ENCODE data around the gene IDH2. TPM values are rescaled to one million over a fixed set of nuclear protein-coding genes. Genes with fewer than 3 reads are reported as not detected.

Gene IDH2
- total and polyA plus RNA-seq, 3 donors from 2014 or later, result 13.1 to 23.5 (median 17.7) TPM

DNA sequence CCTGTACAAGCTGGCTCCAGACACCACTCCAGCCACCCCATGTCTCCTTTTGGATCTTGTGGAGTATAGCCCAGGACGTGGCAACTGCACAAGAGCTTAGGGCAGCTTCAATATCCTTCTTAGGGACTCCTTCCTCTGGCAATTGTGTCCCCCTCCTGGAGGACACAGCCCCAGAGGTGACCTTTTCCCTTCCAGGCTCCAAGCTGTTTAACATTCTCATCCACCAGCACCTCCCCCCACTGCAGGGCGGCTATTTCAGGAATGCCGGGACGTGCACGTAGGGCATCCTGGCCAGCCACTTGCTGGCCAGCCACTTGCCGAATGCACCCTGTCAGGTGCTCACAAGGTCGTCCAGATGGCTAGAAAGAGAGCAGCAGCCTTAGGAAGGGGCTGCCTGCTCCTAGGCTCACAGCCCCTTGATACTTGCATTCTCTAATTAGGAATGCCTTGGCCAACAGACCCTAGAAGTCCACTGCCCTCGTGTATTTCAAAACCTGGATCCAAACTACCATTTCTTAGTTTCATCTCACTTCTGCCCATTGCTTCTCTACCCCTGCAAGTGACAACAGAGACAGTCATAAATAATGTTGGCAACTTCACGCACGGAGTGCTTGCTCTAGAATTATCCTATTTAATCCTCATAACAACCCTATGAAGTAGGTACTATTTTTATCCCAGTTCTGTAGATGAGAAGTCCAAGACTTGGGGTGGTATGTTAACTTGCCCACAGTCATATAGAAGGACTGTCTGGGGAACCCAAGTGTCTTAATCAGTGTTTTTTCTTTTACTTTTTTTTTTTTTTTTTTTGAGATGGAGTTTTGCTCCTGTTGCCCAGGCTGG lies 24.5 kb upstream of the IDH2 start:
- TF ChIP-seq POLR2A (IDR thresholded peaks at IDR 0.05) (no peak), CTCF (IDR thresholded peaks at IDR 0.05) (no peak)
- Histone ChIP-seq H3K36me3 (ENCODE audit: low read depth, missing control alignments) (no peaks in the 10 kb centered on the region), H3K27me3 (no peaks in the 10 kb centered on the region), H3K4me1 (no peaks in the 10 kb centered on the region), H3K4me3 (no peak overlapping the region), H3K9me3 (no peaks in the 10 kb centered on the region), H3K27ac (no peak overlapping the region)
- 48 to 51% methylated on average over 10 of the region's 10 CpGs for WGBS, 2 donors
- no peak for DNase-seq
- intact Hi-C loops (cut with DNase I; ENCODE audit: low total_unique reads), result no loop called here

- H3K4me3 ChIP-seq, result no peak overlapping the region
- H3K4me1 ChIP-seq, result no peaks in the 10 kb centered on the region
- WGBS, 2 donors, result 85 to 89% methylated on average over 6 of the region's 6 CpGs
- H3K27ac ChIP-seq, result no peak overlapping the region
- H3K36me3 ChIP-seq (ENCODE audit: low read depth, missing control alignments), result no peaks in the 10 kb centered on the region
- no peaks in the 10 kb centered on the region for H3K9me3 ChIP-seq
- no peak for TF ChIP-seq POLR2A (IDR thresholded peaks at IDR 0.05)
- TF ChIP-seq CTCF (IDR thresholded peaks at IDR 0.05), result no peak
- intact Hi-C loops (cut with DNase I; ENCODE audit: low total_unique reads), result no loop called here
- no peak for DNase-seq
- H3K27me3 ChIP-seq, result no peaks in the 10 kb centered on the region
Measured at GRCh38 chr15:90126022-90126421, 23.8 kb upstream of the IDH2 start.

GRCh38 chr15:90124507-90124906 lies 22.2 kb upstream of the IDH2 start:
- intact Hi-C loops (cut with DNase I; ENCODE audit: low total_unique reads), result no loop called here
- TF ChIP-seq CTCF (IDR thresholded peaks at IDR 0.05), result no peak
- TF ChIP-seq POLR2A (IDR thresholded peaks at IDR 0.05), result no peak
- Histone ChIP-seq H3K9me3 (no peaks in the 10 kb centered on the region), H3K4me1 (no peaks in the 10 kb centered on the region), H3K36me3 (ENCODE audit: low read depth, missing control alignments) (no peaks in the 10 kb centered on the region), H3K27me3 (no peaks in the 10 kb centered on the region), H3K4me3 (no peak overlapping the region), H3K27ac (no peak overlapping the region)
- no peak for DNase-seq

GRCh38 chr15:90121086-90121485 lies 18.8 kb upstream of the IDH2 start:
- no peak overlapping the region for H3K27ac ChIP-seq
- no peak for TF ChIP-seq CTCF (IDR thresholded peaks at IDR 0.05)
- no peak for TF ChIP-seq POLR2A (IDR thresholded peaks at IDR 0.05)
- H3K27me3 ChIP-seq, result no peaks in the 10 kb centered on the region
- intact Hi-C loops (cut with DNase I; ENCODE audit: low total_unique reads), result no loop called here
- no peaks in the 10 kb centered on the region for H3K9me3 ChIP-seq
- H3K4me3 ChIP-seq, result no peak overlapping the region
- no peaks in the 10 kb centered on the region for H3K36me3 ChIP-seq (ENCODE audit: low read depth, missing control alignments)
- no peak for DNase-seq
- 83% methylated on average over 5 to 6 of the region's 6 CpGs for WGBS, 2 donors
- no peaks in the 10 kb centered on the region for H3K4me1 ChIP-seq

DNA sequence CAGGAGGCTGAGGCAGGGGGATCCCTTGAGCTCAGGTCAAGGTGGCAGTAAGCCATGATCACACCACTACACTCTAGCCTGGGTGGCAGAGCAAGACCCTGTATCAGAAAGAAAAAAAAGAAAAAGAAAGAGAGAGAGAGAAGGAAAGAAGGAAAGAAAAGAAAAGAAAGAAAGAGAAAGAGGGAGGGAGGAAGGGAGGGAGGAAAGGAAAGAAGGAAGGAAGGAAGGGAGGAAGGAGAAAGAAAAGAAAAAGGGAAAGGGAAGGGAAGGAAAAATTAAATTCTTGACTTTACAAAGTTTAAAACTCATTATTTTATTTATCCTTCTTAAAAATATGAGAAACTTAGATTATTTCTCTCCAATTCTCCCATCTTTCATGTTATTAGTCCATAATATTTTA lies 17.1 kb upstream of the IDH2 start:
- no peaks in the 10 kb centered on the region for H3K36me3 ChIP-seq (ENCODE audit: low read depth, missing control alignments)
- H3K9me3 ChIP-seq, result no peaks in the 10 kb centered on the region
- intact Hi-C loops (cut with DNase I; ENCODE audit: low total_unique reads), result no loop called here
- TF ChIP-seq CTCF (IDR thresholded peaks at IDR 0.05) (no peak), POLR2A (IDR thresholded peaks at IDR 0.05) (no peak)
- H3K4me1 ChIP-seq, result no peaks in the 10 kb centered on the region
- H3K27me3 ChIP-seq, result no peaks in the 10 kb centered on the region
- H3K4me3 ChIP-seq, result no peak overlapping the region
- DNase-seq, result no peak
- no peak overlapping the region for H3K27ac ChIP-seq

Data from testis (tissue), 3 donors.